Hepatocyte (in vitro differentiated cells): ENCODE results near the gene C19orf53. TPM values are rescaled to one million over a fixed set of nuclear protein-coding genes. Genes with fewer than 3 reads are reported as not detected.
"Not testable (repeated sequence)": the region's sequence is repeated elsewhere in the genome, so short reads cannot be mapped to it uniquely, and the experiment has no call there.

Experiments
- DNase-seq: peaks from one replicate; pipeline ENCODE4 v3.0.0-alpha.2; 2016; ENCODE audit warnings: low spot score
- H2AFZ ChIP-seq: fragments of 200-600 bp; sonication (generic); 2 replicates; pipeline ENCODE4 v1.6.0; 2016; ENCODE audit warnings: antibody characterized with exemption, mild to moderate bottlenecking
- H3K27ac ChIP-seq: fragments of 200-600 bp; sonication (generic); 2 replicates; pipeline ENCODE4 v1.5.1; 2016; ENCODE audit warnings: mild to moderate bottlenecking
- H3K27me3 ChIP-seq: fragments of 200-600 bp; sonication (generic); 2 replicates; pipeline ENCODE4 v1.6.1; 2016
- H3K36me3 ChIP-seq: fragments of 200-600 bp; sonication (generic); replicated peaks from 2 replicates; pipeline ENCODE4 v1.5.1; 2016; ENCODE audit warnings: low read depth; ENCODE audit not compliant: insufficient read depth
- H3K4me1 ChIP-seq: fragments of 200-600 bp; sonication (generic); 2 replicates; pipeline ENCODE4 v1.5.1; 2016; ENCODE audit warnings: mild to moderate bottlenecking, moderate library complexity; ENCODE audit not compliant: insufficient read depth
- H3K4me2 ChIP-seq: fragments of 200-600 bp; sonication (generic); 2 replicates; pipeline ENCODE4 v1.6.0; 2016
- H3K4me3 ChIP-seq: fragments of 200-600 bp; sonication (generic); 2 replicates; pipeline ENCODE4 v1.5.1; 2016; ENCODE audit warnings: mild to moderate bottlenecking
- H3K79me2 ChIP-seq: fragments of 200-600 bp; sonication (generic); 2 replicates; pipeline ENCODE4 v1.6.0; 2017; ENCODE audit warnings: mild to moderate bottlenecking
- H3K9me2 ChIP-seq: fragments of 200-600 bp; sonication (generic); replicated peaks from 2 replicates; pipeline ENCODE4 v1.6.0; 2017; ENCODE audit warnings: mild to moderate bottlenecking; ENCODE audit not compliant: insufficient read depth
- H3K9me3 ChIP-seq: fragments of 200-600 bp; sonication (generic); 2 replicates; pipeline ENCODE4 v1.5.1; 2016; ENCODE audit warnings: low read depth, mild to moderate bottlenecking
- H4K20me1 ChIP-seq: fragments of 200-600 bp; sonication (generic); 2 replicates; pipeline ENCODE4 v1.6.0; 2016; ENCODE audit warnings: mild to moderate bottlenecking; ENCODE audit not compliant: insufficient read depth, poor library complexity, severe bottlenecking
- CTCF ChIP-seq: fragments of 200-600 bp; sonication (generic); IDR thresholded peaks from 2 replicates; pipeline ENCODE4 v1.5.1; 2016; ENCODE audit warnings: antibody characterized with exemption, mild to moderate bottlenecking; ENCODE audit not compliant: poor library complexity
- EZH2 ChIP-seq: fragments of 200-600 bp; sonication (generic); IDR thresholded peaks from 2 replicates; pipeline ENCODE4 v1.6.1; 2016; ENCODE audit warnings: antibody characterized with exemption, mild to moderate bottlenecking, borderline replicate concordance
- EZH2phosphoT487 ChIP-seq: fragments of 200-600 bp; sonication (generic); IDR thresholded peaks from one replicate; pipeline ENCODE4 v1.6.1; 2018; ENCODE audit warnings: antibody characterized with exemption, mild to moderate bottlenecking, low read depth, moderate library complexity; ENCODE audit not compliant: unreplicated experiment, severe bottlenecking
- WGBS: methylation state at CpG from one replicate; pipeline ENCODE4 v1.1.6; 2016; ENCODE audit warnings: low lambda C conversion rate; ENCODE audit errors: missing lambda C conversion rate; 5-methylcytosine and 5-hydroxymethylcytosine counted together
- polyA plus RNA-seq: library from polyadenylated mRNA; unstranded; fragments of >200 nt; fragmentation: Nextera tagmentation; extraction: Ambion mirVana; gene quantifications from 2 replicates; pipeline ENCODE4 v1.2.1, GENCODE V29; 2016
- total RNA-seq: library from RNA; depleted of rRNA; stranded (reverse); fragments of >200 nt; gene quantifications from 2 replicates; pipeline ENCODE4 v1.2.3, GENCODE V29; 2014

Gene C19orf53
- total and polyA plus RNA-seq, 2 experiments from 2014 or later = 89.2 to 220 TPM

DNA sequence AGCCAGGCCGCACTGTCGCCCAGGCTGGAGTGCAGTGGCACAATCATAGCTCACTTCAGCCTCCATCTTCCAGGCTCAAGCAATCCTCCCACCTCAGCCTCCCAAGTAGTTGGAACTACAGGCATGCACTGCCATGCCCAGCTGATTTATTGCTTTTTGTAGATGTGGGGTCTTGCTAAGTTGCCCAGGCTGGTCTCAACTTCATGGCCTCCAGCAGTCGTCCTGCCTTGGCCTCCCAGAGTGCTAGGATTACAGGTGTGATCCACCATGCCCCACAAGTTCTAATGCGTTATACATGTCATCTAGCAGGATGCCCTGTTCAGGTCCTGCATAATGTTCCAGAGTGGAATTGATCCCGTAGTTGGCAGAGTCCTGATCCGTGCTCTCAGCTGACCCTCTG is 4.6 kb downstream of the C19orf53 start:
- DNase-seq = no peak
- Histone ChIP-seq H3K27ac (no peak overlapping the region), H3K79me2 (peaks cover 27% of the 10 kb centered on the region), H3K4me3 (no peak overlapping the region), H3K36me3 (no peaks in the 10 kb centered on the region), H3K9me2 (no peaks in the 10 kb centered on the region), H3K9me3 (no peaks in the 10 kb centered on the region), H3K4me1 (peaks cover 12% of the 10 kb centered on the region), H2AFZ (no peak overlapping the region), H3K4me2 (no peak overlapping the region), H4K20me1 (no peaks in the 10 kb centered on the region), H3K27me3 (no peaks in the 10 kb centered on the region)
- WGBS = 97% methylated on average over 6 of the region's 6 CpGs
- TF ChIP-seq CTCF (no peak), EZH2phosphoT487 (no peak), EZH2 (no peak)

- not testable (repeated sequence) for H3K27ac ChIP-seq, H3K9me3 ChIP-seq, DNase-seq, H2AFZ ChIP-seq, H3K4me2 ChIP-seq, H3K9me2 ChIP-seq, H4K20me1 ChIP-seq, H3K4me3 ChIP-seq, H3K27me3 ChIP-seq, H3K36me3 ChIP-seq
- Histone ChIP-seq H3K4me1 (peaks cover 14% of the 10 kb centered on the region), H3K79me2 (peaks cover 26% of the 10 kb centered on the region)
- 98% methylated on average over 8 of the region's 8 CpGs for WGBS
Observed at GRCh38 chr19:13779794-13780193, 5.5 kb downstream of the C19orf53 start.

DNA sequence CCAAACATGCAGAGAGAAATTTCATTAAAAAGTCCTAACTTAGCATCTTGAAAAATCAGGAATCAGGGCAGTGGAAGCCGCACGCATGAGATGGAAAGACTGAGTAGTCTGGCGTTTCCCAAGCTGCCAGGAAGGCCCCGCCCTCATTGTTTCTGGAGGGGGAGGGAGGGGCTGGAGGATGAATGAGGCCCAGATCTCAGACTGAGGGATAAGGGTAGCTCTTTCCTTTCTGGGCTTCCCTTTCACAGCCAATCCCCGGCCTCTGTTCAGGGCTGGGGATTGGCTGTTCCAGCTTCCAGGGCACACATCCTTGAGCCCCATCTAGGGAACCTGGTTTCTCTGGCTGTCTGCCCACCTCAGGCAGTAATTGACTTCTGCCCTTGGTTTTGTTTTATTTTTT is 7.3 kb downstream of the C19orf53 start:
- Histone ChIP-seq H3K36me3 (no peaks in the 10 kb centered on the region), H4K20me1 (no peaks in the 10 kb centered on the region), H3K27ac (peak overlapping the region; percentile 66), H3K4me1 (peaks cover 13% of the 10 kb centered on the region), H3K79me2 (peaks cover 10% of the 10 kb centered on the region), H3K27me3 (no peaks in the 10 kb centered on the region), H3K4me2 (peak overlapping the region; percentile 56), H3K9me2 (no peaks in the 10 kb centered on the region), H2AFZ (no peak overlapping the region), H3K9me3 (no peaks in the 10 kb centered on the region), H3K4me3 (no peak overlapping the region)
- WGBS = 15% methylated on average over 5 of the region's 5 CpGs
- TF ChIP-seq CTCF (no peak), EZH2 (no peak), EZH2phosphoT487 (no peak)
- peak; percentile 91 for DNase-seq

- Histone ChIP-seq H2AFZ (no peak overlapping the region), H3K4me1 (peaks cover 13% of the 10 kb centered on the region), H3K4me2 (no peak overlapping the region), H3K9me2 (no peaks in the 10 kb centered on the region), H4K20me1 (no peaks in the 10 kb centered on the region), H3K4me3 (no peak overlapping the region), H3K9me3 (no peaks in the 10 kb centered on the region), H3K27me3 (no peaks in the 10 kb centered on the region), H3K36me3 (no peaks in the 10 kb centered on the region), H3K79me2 (no peaks in the 10 kb centered on the region), H3K27ac (peak overlapping the region; percentile 29)
- no peak for DNase-seq
- whole genome bisulfite sequencing = 92% methylated on average over 8 of the region's 8 CpGs
- no peak for TF ChIP-seq EZH2phosphoT487
- TF ChIP-seq CTCF = no peak
- no peak for TF ChIP-seq EZH2
Observed at GRCh38 chr19:13782537-13782936, 8.3 kb downstream of the C19orf53 start.
